ENCODE measurements around the gene ADCY6. TPM values are rescaled to one million over a fixed set of nuclear protein-coding genes. Genes with fewer than 3 reads are reported as not detected.

ADCY6 gene
- polyA plus RNA-seq, 1 donor (not counting 4 experiments of a cell fraction or from before 2014, with no cell fraction given) = 13.2 TPM

- FAIRE-seq = no peak
- Histone ChIP-seq H3K9me3 (ENCODE audit: control insufficient read depth, low read depth, low read length) (no peaks in the 10 kb centered on the region), H3K9ac (ENCODE audit: control insufficient read depth, extremely low read depth, insufficient read depth, low read length) (no peak overlapping the region), H4K20me1 (ENCODE audit: control insufficient read depth, extremely low read depth, insufficient read depth, low read length) (no peaks in the 10 kb centered on the region), H3K4me1 (ENCODE audit: control insufficient read depth, extremely low read depth, insufficient read depth, low read length) (peaks cover 8% of the 10 kb centered on the region), H3K27me3 (ENCODE audit: control insufficient read depth, extremely low read depth, insufficient read depth, low read length) (no peaks in the 10 kb centered on the region), H2AFZ (ENCODE audit: control insufficient read depth, low read length) (no peak overlapping the region), H3K4me3 (ENCODE audit: control insufficient read depth in 2 of 3, extremely low read depth in 1 of 3, insufficient read depth in 2 of 3, low read depth in 1 of 3, low read length in 3 of 3) (no peak overlapping the region), H3K79me2 (ENCODE audit: control insufficient read depth, insufficient read depth, low read length) (no peaks in the 10 kb centered on the region), H3K36me3 (ENCODE audit: control insufficient read depth in 2 of 2, extremely low read depth in 1 of 2, insufficient read depth in 2 of 2, low read length in 2 of 2) (peaks cover 0 to 5% of the 10 kb centered on the region in 2 experiments), H3K9me1 (ENCODE audit: control insufficient read depth, extremely low read depth, insufficient read depth, low read length) (peaks cover 2% of the 10 kb centered on the region), H3K27ac (ENCODE audit: control insufficient read depth, insufficient read depth, low read length) (no peak overlapping the region), H3K4me2 (ENCODE audit: control insufficient read depth, extremely low read depth, insufficient read depth, low read depth, low read length) (no peak overlapping the region)
- DNase-seq (ENCODE audit: low read depth, low spot score) = no peak
- TF ChIP-seq CTCF (optimal IDR thresholded peaks at IDR 0.05 in 1 of 3, IDR thresholded peaks at IDR 0.05 in 1 of 3, conservative IDR thresholded peaks at IDR 0.05 in 1 of 3; ENCODE audit: extremely low read depth in 1 of 3, insufficient read depth in 2 of 3, low read length in 3 of 3) = no peak
- no peak for TF ChIP-seq EZH2 (IDR thresholded peaks at IDR 0.05; ENCODE audit: low read length)
- dilution Hi-C loops (cut with MboI; ENCODE audit: extremely low pct_ligation_motif_present, low sequenced_read_pairs) = no loop called here
These were observed 33.8 kb upstream of the ADCY6 start for GRCh38 chr12:48822711-48823110.

DNA sequence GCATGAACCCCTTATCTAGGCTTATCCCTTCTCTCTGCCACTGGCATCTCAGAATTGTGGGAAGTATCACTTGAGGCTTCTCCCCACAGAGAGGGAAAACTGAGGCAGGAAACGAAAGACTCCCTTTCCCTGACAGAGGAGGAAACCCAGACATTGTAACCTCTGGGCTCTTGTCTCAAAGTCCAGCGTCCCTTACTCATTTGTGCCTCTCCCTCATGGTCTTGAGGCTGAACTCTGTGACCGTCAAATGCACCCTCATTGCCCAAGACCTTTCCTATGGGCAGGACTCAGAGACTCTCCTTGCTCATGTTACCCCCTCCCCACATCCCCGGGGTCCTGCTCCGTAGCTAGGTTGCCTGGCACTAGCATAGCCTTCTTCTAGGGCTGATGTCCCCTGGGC is 33.2 kb upstream of the ADCY6 start:
- dilution Hi-C loops (cut with MboI; ENCODE audit: extremely low pct_ligation_motif_present, low sequenced_read_pairs) = no loop called here
- Histone ChIP-seq H3K4me1 (ENCODE audit: control insufficient read depth, extremely low read depth, insufficient read depth, low read length) (peaks cover 11% of the 10 kb centered on the region), H3K9me3 (ENCODE audit: control insufficient read depth, low read depth, low read length) (no peaks in the 10 kb centered on the region), H3K4me3 (ENCODE audit: control insufficient read depth in 2 of 3, extremely low read depth in 1 of 3, insufficient read depth in 2 of 3, low read depth in 1 of 3, low read length in 3 of 3) (no peak overlapping the region), H3K36me3 (ENCODE audit: control insufficient read depth in 2 of 2, extremely low read depth in 1 of 2, insufficient read depth in 2 of 2, low read length in 2 of 2) (peaks cover 0 to 5% of the 10 kb centered on the region in 2 experiments), H3K27ac (ENCODE audit: control insufficient read depth, insufficient read depth, low read length) (no peak overlapping the region), H3K79me2 (ENCODE audit: control insufficient read depth, insufficient read depth, low read length) (no peaks in the 10 kb centered on the region), H3K4me2 (ENCODE audit: control insufficient read depth, extremely low read depth, insufficient read depth, low read depth, low read length) (no peak overlapping the region), H4K20me1 (ENCODE audit: control insufficient read depth, extremely low read depth, insufficient read depth, low read length) (no peaks in the 10 kb centered on the region), H3K27me3 (ENCODE audit: control insufficient read depth, extremely low read depth, insufficient read depth, low read length) (no peaks in the 10 kb centered on the region), H3K9ac (ENCODE audit: control insufficient read depth, extremely low read depth, insufficient read depth, low read length) (no peak overlapping the region), H2AFZ (ENCODE audit: control insufficient read depth, low read length) (no peak overlapping the region), H3K9me1 (ENCODE audit: control insufficient read depth, extremely low read depth, insufficient read depth, low read length) (peaks cover under 1% of the 10 kb centered on the region)
- FAIRE-seq (no peak), DNase-seq (ENCODE audit: low read depth, low spot score) (no peak)
- TF ChIP-seq CTCF (optimal IDR thresholded peaks at IDR 0.05 in 1 of 3, IDR thresholded peaks at IDR 0.05 in 1 of 3, conservative IDR thresholded peaks at IDR 0.05 in 1 of 3; ENCODE audit: extremely low read depth in 1 of 3, insufficient read depth in 2 of 3, low read length in 3 of 3) (no peak), EZH2 (IDR thresholded peaks at IDR 0.05; ENCODE audit: low read length) (no peak)

Data from keratinocyte (primary cell).